RWPE2 (cell line): ENCODE results near the gene MST1.

Experiments
- ATAC-seq: fragments of 200-7000 bp; cut with Tn5 transposase; 3 replicates; pipeline ENCODE4 v1.9.1; 2021; ENCODE audit warnings: low read depth
- DNase-seq: peaks from one replicate; pipeline ENCODE4 v3.0.0-alpha.2; 2020; ENCODE audit warnings: low spot score
- H3K27ac ChIP-seq: fragments of 450-650 bp; 2 replicates; pipeline ENCODE4 v1.5.1; 2017; ENCODE audit warnings: mild to moderate bottlenecking; ENCODE audit not compliant: poor library complexity, severe bottlenecking
- H3K27me3 ChIP-seq: fragments of 250-450 bp; sonication (Bioruptor Pico); 2 replicates; pipeline ENCODE4 v1.5.1; 2021; ENCODE audit warnings: mild to moderate bottlenecking, moderate library complexity; ENCODE audit not compliant: insufficient read depth, poor library complexity, severe bottlenecking
- H3K36me3 ChIP-seq: fragments of 250-450 bp; sonication (Bioruptor Pico); 2 replicates; pipeline ENCODE4 v1.5.1; 2020; ENCODE audit warnings: low read depth, mild to moderate bottlenecking, moderate library complexity
- H3K4me1 ChIP-seq: fragments of 250-450 bp; sonication (Bioruptor Pico); 2 replicates; pipeline ENCODE4 v1.5.1; 2021; ENCODE audit warnings: mild to moderate bottlenecking, moderate library complexity; ENCODE audit not compliant: insufficient read depth, poor library complexity, severe bottlenecking
- H3K4me3 ChIP-seq: fragments of 250-450 bp; sonication (Bioruptor Pico); 2 replicates; pipeline ENCODE4 v1.5.1; 2021; ENCODE audit warnings: mild to moderate bottlenecking, moderate library complexity; ENCODE audit not compliant: severe bottlenecking
- H3K9me3 ChIP-seq: fragments of 250-450 bp; sonication (Bioruptor Pico); 2 replicates; pipeline ENCODE4 v1.5.1; 2021; ENCODE audit warnings: mild to moderate bottlenecking, moderate library complexity; ENCODE audit not compliant: severe bottlenecking
- CTCF ChIP-seq: fragments of 450-650 bp; IDR thresholded peaks from one replicate; pipeline ENCODE4 v1.5.1; 2017; ENCODE audit warnings: mild to moderate bottlenecking, moderate library complexity; ENCODE audit not compliant: poor library complexity, severe bottlenecking

The MST1 gene

GRCh38 chr3:49665822-49666519 lies 23.3 kb downstream of the MST1 start:
- no peak for DNase-seq
- Histone ChIP-seq H3K4me1 (peaks cover 16% of the 10 kb centered on the region), H3K9me3 (no peaks in the 10 kb centered on the region), H3K4me3 (no peak overlapping the region), H3K27me3 (no peaks in the 10 kb centered on the region), H3K27ac (no peak overlapping the region), H3K36me3 (no peaks in the 10 kb centered on the region)
- ATAC-seq: 0 out of 3 replicates have a peak, but pooled peaks have one; percentile 16
- TF ChIP-seq CTCF: no peak

- TF ChIP-seq CTCF: no peak
- Histone ChIP-seq H3K36me3 (no peaks in the 10 kb centered on the region), H3K9me3 (no peaks in the 10 kb centered on the region), H3K27me3 (no peaks in the 10 kb centered on the region), H3K4me3 (no peak overlapping the region), H3K4me1 (peaks cover 16% of the 10 kb centered on the region), H3K27ac (no peak overlapping the region)
- DNase-seq (no peak), ATAC-seq (no peak)
Measured at GRCh38 chr3:49664300-49664699, 25.0 kb downstream of the MST1 start.

- no peak for ATAC-seq
- Histone ChIP-seq H3K36me3 (no peaks in the 10 kb centered on the region), H3K4me1 (peaks cover 12% of the 10 kb centered on the region), H3K27me3 (no peaks in the 10 kb centered on the region), H3K4me3 (no peak overlapping the region), H3K27ac (no peak overlapping the region), H3K9me3 (no peaks in the 10 kb centered on the region)
- TF ChIP-seq CTCF: no peak
- DNase-seq: no peak
Measured at GRCh38 chr3:49663831-49664230, 25.4 kb downstream of the MST1 start.

GRCh38 chr3:49662720-49663413 lies 26.4 kb downstream of the MST1 start:
- H3K27me3 ChIP-seq: no peaks in the 10 kb centered on the region
- DNase-seq (no peak), ATAC-seq (no peak)
- no peak for TF ChIP-seq CTCF
- no peak overlapping the region for H3K4me3 ChIP-seq
- no peaks in the 10 kb centered on the region for H3K36me3 ChIP-seq
- no peaks in the 10 kb centered on the region for H3K9me3 ChIP-seq
- peaks cover 4% of the 10 kb centered on the region for H3K4me1 ChIP-seq
- H3K27ac ChIP-seq: no peak overlapping the region

- ATAC-seq (no peak), DNase-seq (no peak)
- no peak for TF ChIP-seq CTCF
- Histone ChIP-seq H3K27ac (no peak overlapping the region), H3K27me3 (no peaks in the 10 kb centered on the region), H3K4me3 (no peak overlapping the region), H3K9me3 (no peaks in the 10 kb centered on the region), H3K36me3 (no peaks in the 10 kb centered on the region), H3K4me1 (no peaks in the 10 kb centered on the region)
Measured at GRCh38 chr3:49662021-49662420, 27.3 kb downstream of the MST1 start.
